GM11168 (cell line): ENCODE data around the gene FCAR.
"Not testable (repeated sequence)": the region's sequence is repeated elsewhere in the genome, so short reads cannot be mapped to it uniquely, and the experiment has no call there.

Source experiments
- in situ Hi-C: fragments of 300-500 bp; cut with MboI; formaldehyde crosslinking; loops from one replicate; pipeline ENCODE4 v1.12.0; 2022; ENCODE audit warnings: low sequenced_read_pairs; ENCODE audit not compliant: unreplicated experiment

The FCAR gene

GRCh38 chr19:54873990-54874389 lies at the start of gene FCAR:
Gene FCAR (plus strand): TSS chr19:54874235. CDS start chr19:54874290, 55 bp downstream.
- in situ Hi-C loops = no loop called here

GRCh38 chr19:54824416-54824815 lies 49.6 kb upstream of the FCAR start:
- in situ Hi-C loops = not testable (repeated sequence)

GRCh38 chr19:54825326-54825725 lies 48.7 kb upstream of the FCAR start:
- in situ Hi-C loops = loop anchor here (25.0 kb wide), 1 partner anchor 88 kb away; the partner anchor contains the start of gene KIR2DL3

GRCh38 chr19:54828064-54828463 lies 46.0 kb upstream of the FCAR start:
- in situ Hi-C loops = loop anchor here (25.0 kb wide), 1 partner anchor 91 kb away; the partner anchor contains the start of gene KIR2DL3

GRCh38 chr19:54832496-54832895 lies 41.5 kb upstream of the FCAR start, which contains the start of gene KIR2DS4:
Gene KIR2DS4 (plus strand): TSS chr19:54832676.
- in situ Hi-C loops = loop anchor here (25.0 kb wide), 1 partner anchor 95 kb away; the partner anchor contains the start of gene KIR2DL3

- in situ Hi-C loops = loop anchor here (25.0 kb wide), 1 partner anchor 98 kb away; the partner anchor contains the start of gene KIR2DL3
Observed at GRCh38 chr19:54835126-54835525, 38.9 kb upstream of the FCAR start.

GRCh38 chr19:54837522-54837921 lies 36.5 kb upstream of the FCAR start:
- in situ Hi-C loops = loop anchor here (25.0 kb wide), 1 partner anchor 100 kb away; the partner anchor contains the start of gene KIR2DL3

- in situ Hi-C loops = loop anchor here (25.0 kb wide), 1 partner anchor 106 kb away; the partner anchor contains the start of gene KIR2DL3
Observed at GRCh38 chr19:54843171-54843570, 30.9 kb upstream of the FCAR start.

GRCh38 chr19:54850061-54850640 lies 23.9 kb upstream of the FCAR start, which contains the start of gene KIR3DL2:
Gene KIR3DL2 (plus strand): TSS chr19:54850443. CDS start chr19:54850476, 33 bp downstream.
- in situ Hi-C loops = not testable (repeated sequence)

- in situ Hi-C loops = no loop called here
Observed at GRCh38 chr19:54850930-54851329, 23.1 kb upstream of the FCAR start.

- in situ Hi-C loops = no loop called here
Observed at GRCh38 chr19:54851353-54851752, 22.7 kb upstream of the FCAR start.

GRCh38 chr19:54855241-54855640 lies 18.8 kb upstream of the FCAR start:
- in situ Hi-C loops = not testable (repeated sequence)

GRCh38 chr19:54858476-54858875 lies 15.6 kb upstream of the FCAR start:
- in situ Hi-C loops = not testable (repeated sequence)

- in situ Hi-C loops = not testable (repeated sequence)
Observed at GRCh38 chr19:54859421-54859820, 14.6 kb upstream of the FCAR start.

GRCh38 chr19:54863459-54863858 lies 10.6 kb upstream of the FCAR start:
- in situ Hi-C loops = not testable (repeated sequence)

GRCh38 chr19:54871696-54872095 lies 2.3 kb upstream of the FCAR start:
- in situ Hi-C loops = no loop called here

- in situ Hi-C loops = no loop called here
Observed at GRCh38 chr19:54875506-54875905, 1.5 kb downstream of the FCAR start.

GRCh38 chr19:54877471-54877870 lies 3.4 kb downstream of the FCAR start:
- in situ Hi-C loops = no loop called here

GRCh38 chr19:54881884-54882283 lies 7.8 kb downstream of the FCAR start:
- in situ Hi-C loops = no loop called here

- in situ Hi-C loops = no loop called here
Observed at GRCh38 chr19:54882758-54883157, 8.7 kb downstream of the FCAR start.

GRCh38 chr19:54883228-54883627 lies 9.2 kb downstream of the FCAR start:
- in situ Hi-C loops = no loop called here

GRCh38 chr19:54888239-54888638 lies 14.2 kb downstream of the FCAR start:
- in situ Hi-C loops = no loop called here
